Common myeloid progenitor, CD34-positive (primary cell): ENCODE measurements around the gene AQP5.

Experiments used
- CTCF ChIA-PET: fragments of 350-600 bp; sonication (Branson Sonifier 250); formaldehyde crosslinking; loops from one replicate; lab custom pipeline; 2021; ENCODE audit warnings: antibody characterized with exemption; lab: Charles Lee
- POLR2A ChIA-PET: fragments of 350-600 bp; sonication (Branson Sonifier 250); formaldehyde crosslinking; loops from one replicate; lab custom pipeline; 2021; ENCODE audit warnings: antibody characterized with exemption; lab: Charles Lee
- DNase-seq, 3 donors: peaks; one replicate each; pipeline versions ENCODE4 v3.0.0 to v3.0.0-alpha.2; 2013
- H3K27ac ChIP-seq, 2 experiments: 1 replicate in 1 of 2; 2 replicates in 1 of 2; pipeline ENCODE4 v1.7.0; 2013; ENCODE audit warnings: inconsistent platforms in 2 of 2, low read length in 2 of 2, mild to moderate bottlenecking in 2 of 2, low read depth in 1 of 2, moderate library complexity in 1 of 2; ENCODE audit not compliant: severe bottlenecking in 2 of 2, insufficient read depth in 1 of 2, poor library complexity in 1 of 2
- H3K27me3 ChIP-seq, 5 experiments: replicated peaks in 2 of 5; 1 replicate in 3 of 5; 2 replicates in 2 of 5; pipeline versions ENCODE4 v1.6.1 to v1.7.0; 2013; ENCODE audit warnings: low read length in 4 of 5, mild to moderate bottlenecking in 2 of 5, moderate library complexity in 2 of 5, inconsistent platforms in 1 of 5; ENCODE audit not compliant: insufficient read depth in 5 of 5, control insufficient read depth in 4 of 5
- H3K36me3 ChIP-seq, 4 experiments: 1 replicate in 2 of 4; 2 replicates in 2 of 4; pipeline versions ENCODE4 v1.6.1 to v1.7.0; 2013; ENCODE audit warnings: low read length in 3 of 4, control low read depth in 1 of 4, mild to moderate bottlenecking in 1 of 4; ENCODE audit not compliant: control insufficient read depth in 4 of 4, insufficient read depth in 4 of 4
- H3K4me1 ChIP-seq, 4 experiments: 1 replicate in 3 of 4; 2 replicates in 1 of 4; pipeline versions ENCODE4 v1.6.1 to v1.7.1; 2013; ENCODE audit warnings: low read length in 3 of 4, mild to moderate bottlenecking in 3 of 4, control low read depth in 1 of 4, inconsistent platforms in 1 of 4, moderate library complexity in 1 of 4; ENCODE audit not compliant: control insufficient read depth in 4 of 4, insufficient read depth in 4 of 4; ENCODE audit errors: control extremely low read depth in 1 of 4
- H3K4me3 ChIP-seq, 7 experiments: 1 replicate in 4 of 7; 2 replicates in 3 of 7; pipeline versions ENCODE4 v1.5.1 to v1.7.0; 2013; ENCODE audit warnings: mild to moderate bottlenecking in 7 of 7, low read length in 6 of 7, moderate library complexity in 6 of 7, inconsistent platforms in 2 of 7, low read depth in 2 of 7, control low read depth in 1 of 7; ENCODE audit not compliant: insufficient read depth in 4 of 7, control insufficient read depth in 1 of 7; ENCODE audit errors: extremely low read depth in 1 of 7
- H3K9me3 ChIP-seq, 5 experiments: 1 replicate in 4 of 5; 2 replicates in 1 of 5; pipeline versions ENCODE4 v1.6.1 to v1.7.1; 2013; ENCODE audit warnings: low read length in 4 of 5, mild to moderate bottlenecking in 2 of 5, inconsistent platforms in 1 of 5, low read depth in 1 of 5, moderate library complexity in 1 of 5; ENCODE audit not compliant: control insufficient read depth in 4 of 5, insufficient read depth in 2 of 5; ENCODE audit errors: control extremely low read depth in 1 of 5
- WGBS: methylation state at CpG from one replicate; pipeline ENCODE4 v1.1.5; 2013; ENCODE audit not compliant: insufficient coverage; 5-methylcytosine and 5-hydroxymethylcytosine counted together

Gene AQP5

GRCh38 chr12:49953151-49953550 is 8.5 kb upstream of the AQP5 start:
- 79% methylated on average over 2 of the region's 4 CpGs for WGBS
- H3K27me3 ChIP-seq, result peaks cover 0 to 99% (median 61%) of the 10 kb centered on the region in 5 experiments
- ChIA-PET CTCF (interaction anchor here (1.8 to 5.4 kb wide), 2 partner anchors 14 to 37 kb away, joined by 3 to 32 read pairs; no protein-coding TSS in a partner anchor), POLR2A (no interaction called here)
- H3K27ac ChIP-seq, result no peak overlapping the region
- no peaks in the 10 kb centered on the region for H3K36me3 ChIP-seq
- no peak for DNase-seq
- H3K4me1 ChIP-seq, result peaks cover 6 to 20% (median 18%) of the 10 kb centered on the region in 4 experiments
- no peaks in the 10 kb centered on the region for H3K9me3 ChIP-seq
- H3K4me3 ChIP-seq, result no peak overlapping the region

- peaks cover 6 to 20% (median 18%) of the 10 kb centered on the region in 4 experiments for H3K4me1 ChIP-seq
- WGBS, result 53% methylated on average over 20 of the region's 21 CpGs
- H3K4me3 ChIP-seq, result no peak overlapping the region
- no peaks in the 10 kb centered on the region for H3K36me3 ChIP-seq
- CTCF ChIA-PET, result interaction anchor here (0.9 to 5.4 kb wide), 6 partner anchors 9 to 116 kb away, joined by 3 to 32 read pairs (median 4); no protein-coding TSS in a partner anchor
- peaks cover 0 to 99% (median 63%) of the 10 kb centered on the region in 5 experiments for H3K27me3 ChIP-seq
- DNase-seq, result no peak
- H3K9me3 ChIP-seq, result no peaks in the 10 kb centered on the region
- POLR2A ChIA-PET, result no interaction called here
- H3K27ac ChIP-seq, result no peak overlapping the region
These were observed 7.5 kb upstream of the AQP5 start for GRCh38 chr12:49953961-49954846.

GRCh38 chr12:49954863-49955830 is 6.5 kb upstream of the AQP5 start:
- POLR2A ChIA-PET, result no interaction called here
- Histone ChIP-seq H3K9me3 (no peaks in the 10 kb centered on the region), H3K27ac (no peak overlapping the region), H3K36me3 (no peaks in the 10 kb centered on the region), H3K27me3 (peaks cover 0 to 99% (median 72%) of the 10 kb centered on the region in 5 experiments), H3K4me1 (peaks cover 6 to 29% (median 25%) of the 10 kb centered on the region in 4 experiments), H3K4me3 (peak overlapping the region in 1 of 7 experiments; percentile 5)
- 4% methylated on average over 34 of the region's 53 CpGs for whole genome bisulfite sequencing
- CTCF ChIA-PET, result interaction anchor here (1.0 to 5.4 kb wide), 7 partner anchors 9 to 115 kb away, joined by 4 to 32 read pairs (median 4); no protein-coding TSS in a partner anchor
- peak in 1 of 3 donors; percentile 30 for DNase-seq

- ChIA-PET CTCF (interaction anchor here (0.8 to 5.4 kb wide), 6 partner anchors 10 to 103 kb away, joined by 3 to 32 read pairs (median 4); no protein-coding TSS in a partner anchor), POLR2A (interaction anchor here (0.6 kb wide), 1 partner anchor 100 kb away, joined by 3 read pairs; no protein-coding TSS in a partner anchor)
- no peaks in the 10 kb centered on the region for H3K9me3 ChIP-seq
- peaks cover 6 to 36% (median 29%) of the 10 kb centered on the region in 4 experiments for H3K4me1 ChIP-seq
- H3K36me3 ChIP-seq, result no peaks in the 10 kb centered on the region
- H3K27ac ChIP-seq, result no peak overlapping the region
- peaks cover 0 to 99% (median 79%) of the 10 kb centered on the region in 5 experiments for H3K27me3 ChIP-seq
- peak; percentile 57 to 75 (median 73) for DNase-seq
- WGBS, result 1% methylated on average over 11 of the region's 13 CpGs
- H3K4me3 ChIP-seq, result peak overlapping the region in 1 of 7 experiments; percentile 11
These were observed 5.6 kb upstream of the AQP5 start for GRCh38 chr12:49955899-49956662.

- Histone ChIP-seq H3K36me3 (no peaks in the 10 kb centered on the region), H3K27ac (no peak overlapping the region), H3K4me1 (peaks cover 6 to 43% (median 34%) of the 10 kb centered on the region in 4 experiments), H3K9me3 (no peaks in the 10 kb centered on the region), H3K4me3 (no peak overlapping the region), H3K27me3 (peaks cover 0 to 97% (median 72%) of the 10 kb centered on the region in 5 experiments)
- ChIA-PET CTCF (interaction anchor here (0.7 to 6.2 kb wide), 7 partner anchors 9 to 114 kb away, joined by 3 to 44 read pairs (median 24); partner anchors contain the start of gene AQP2), POLR2A (no interaction called here)
- 73% methylated on average over 3 of the region's 6 CpGs for WGBS
- no peak for DNase-seq
These were observed 4.8 kb upstream of the AQP5 start for GRCh38 chr12:49956663-49957569.
